ENCODE data around the gene ZBTB8B.

DNA sequence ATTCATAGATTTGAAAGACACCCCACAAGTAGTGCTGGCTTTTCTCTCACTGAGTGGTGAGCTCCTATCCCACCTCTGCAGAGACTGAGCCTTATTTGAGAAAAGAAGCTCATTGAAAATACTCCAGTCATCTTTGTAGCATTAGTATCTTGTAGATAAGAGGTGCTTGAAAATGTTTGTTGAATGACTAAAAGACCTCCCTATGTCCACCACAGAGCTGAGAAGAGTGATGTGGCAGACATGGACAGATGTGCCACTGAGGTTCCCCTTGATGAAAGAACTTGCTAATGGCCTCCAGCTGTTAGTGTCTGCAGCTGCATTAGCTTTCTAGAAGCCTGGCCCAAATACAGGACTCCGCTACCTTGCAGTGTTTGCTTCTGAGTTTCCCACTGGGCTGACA, 45.1 kb downstream of the ZBTB8B start:
- TF ChIP-seq, protein P1, sequence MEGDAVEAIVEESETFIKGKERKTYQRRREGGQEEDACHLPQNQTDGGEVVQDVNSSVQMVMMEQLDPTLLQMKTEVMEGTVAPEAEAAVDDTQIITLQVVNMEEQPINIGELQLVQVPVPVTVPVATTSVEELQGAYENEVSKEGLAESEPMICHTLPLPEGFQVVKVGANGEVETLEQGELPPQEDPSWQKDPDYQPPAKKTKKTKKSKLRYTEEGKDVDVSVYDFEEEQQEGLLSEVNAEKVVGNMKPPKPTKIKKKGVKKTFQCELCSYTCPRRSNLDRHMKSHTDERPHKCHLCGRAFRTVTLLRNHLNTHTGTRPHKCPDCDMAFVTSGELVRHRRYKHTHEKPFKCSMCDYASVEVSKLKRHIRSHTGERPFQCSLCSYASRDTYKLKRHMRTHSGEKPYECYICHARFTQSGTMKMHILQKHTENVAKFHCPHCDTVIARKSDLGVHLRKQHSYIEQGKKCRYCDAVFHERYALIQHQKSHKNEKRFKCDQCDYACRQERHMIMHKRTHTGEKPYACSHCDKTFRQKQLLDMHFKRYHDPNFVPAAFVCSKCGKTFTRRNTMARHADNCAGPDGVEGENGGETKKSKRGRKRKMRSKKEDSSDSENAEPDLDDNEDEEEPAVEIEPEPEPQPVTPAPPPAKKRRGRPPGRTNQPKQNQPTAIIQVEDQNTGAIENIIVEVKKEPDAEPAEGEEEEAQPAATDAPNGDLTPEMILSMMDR (IDR thresholded peaks at IDR 0.05): no peak
- no peak for TF ChIP-seq POLR2A (IDR thresholded peaks at IDR 0.05)
